Stimulated activated CD4-positive, alpha-beta T cell treated with anti-CD3 and anti-CD28 coated beads, Interleukin-1b, Interleukin-23, amount 100 ng/mL, for 24 hours (primary cell): ENCODE data around the gene RPS6KL1.

Source experiments
- DNase-seq, 4 experiments: peaks; one replicate each; pipeline ENCODE4 v3.0.0-alpha.2; 2020; ENCODE audit warnings: low read depth in 4 of 4, low spot score in 1 of 4

Gene RPS6KL1

GRCh38 chr14:74952180-74952665, 29.2 kb upstream of the RPS6KL1 start:
- DNase-seq, result no peak

DNA sequence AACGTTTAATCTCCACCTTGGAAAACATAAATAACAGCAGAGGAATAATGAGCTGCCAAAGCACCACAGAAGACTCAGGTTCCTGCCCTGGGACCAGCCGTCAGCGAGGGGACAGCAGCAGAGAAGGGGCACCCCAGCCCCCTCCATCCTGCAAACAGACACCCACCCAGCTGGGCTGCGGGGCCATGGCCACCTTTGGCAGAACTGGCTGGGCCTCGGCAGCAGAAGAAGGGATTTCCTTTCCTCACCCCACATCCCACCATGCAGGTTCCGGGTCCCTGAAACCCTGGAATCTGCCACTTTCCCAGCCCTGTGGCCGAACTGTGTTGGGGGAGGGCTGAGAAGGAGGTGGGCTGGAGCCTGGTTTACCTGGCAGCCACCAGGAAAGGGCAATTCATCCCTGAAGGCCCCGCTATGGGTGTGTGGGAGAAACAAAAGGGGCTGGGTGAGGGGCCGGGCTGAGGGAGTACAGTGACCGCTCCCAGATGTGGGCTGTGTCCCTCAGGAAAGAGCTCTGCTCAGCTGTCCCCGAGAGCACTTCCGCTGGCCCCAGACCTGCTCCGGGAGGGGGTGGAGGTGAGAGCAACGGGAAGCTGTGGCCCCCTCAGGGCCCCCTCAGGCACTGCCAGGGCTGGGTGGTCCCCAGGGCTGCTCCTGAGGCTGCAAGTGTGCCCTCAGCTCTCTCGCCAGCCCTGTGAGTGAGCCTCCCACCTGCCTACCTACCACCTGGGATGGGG, 28.6 kb upstream of the RPS6KL1 start:
- no peak for DNase-seq

GRCh38 chr14:74950795-74951442, 27.9 kb upstream of the RPS6KL1 start:
- no peak for DNase-seq

DNA sequence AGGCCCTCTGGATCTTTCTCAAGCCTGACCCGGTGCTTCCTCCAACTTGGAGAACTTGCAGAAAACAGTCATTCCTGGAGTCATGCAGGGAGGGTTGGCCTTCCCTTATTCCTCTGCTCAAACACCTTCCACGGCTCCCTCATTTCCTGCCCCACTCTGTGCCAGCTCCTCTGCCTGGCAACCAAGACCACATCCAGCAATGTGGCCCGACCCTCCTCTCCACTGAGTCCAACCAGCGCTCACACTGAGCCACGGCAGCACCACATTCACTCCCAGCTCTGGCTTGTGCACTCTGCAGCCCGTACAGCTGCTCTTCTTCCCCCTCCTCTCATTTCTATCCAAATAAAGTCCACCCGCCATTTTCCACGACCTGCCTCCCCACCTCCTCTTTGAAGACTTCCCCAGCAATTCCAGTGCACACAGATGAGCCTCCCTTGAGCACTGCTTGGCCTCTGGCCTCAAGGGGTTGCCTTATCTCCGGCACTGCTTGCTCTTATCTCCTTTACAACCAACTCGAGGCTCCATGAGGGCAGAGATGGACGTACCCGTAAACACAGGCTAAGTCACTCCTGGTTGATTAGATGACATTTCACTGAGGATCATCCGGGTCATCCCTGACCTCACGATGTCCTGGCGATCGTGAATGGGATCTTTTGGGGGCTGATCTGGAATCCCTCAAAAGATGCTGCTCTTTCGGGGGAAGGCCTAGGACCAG, 27.0 kb upstream of the RPS6KL1 start:
- no peak for DNase-seq

GRCh38 chr14:74949191-74949601, 26.1 kb upstream of the RPS6KL1 start:
- no peak for DNase-seq

DNA sequence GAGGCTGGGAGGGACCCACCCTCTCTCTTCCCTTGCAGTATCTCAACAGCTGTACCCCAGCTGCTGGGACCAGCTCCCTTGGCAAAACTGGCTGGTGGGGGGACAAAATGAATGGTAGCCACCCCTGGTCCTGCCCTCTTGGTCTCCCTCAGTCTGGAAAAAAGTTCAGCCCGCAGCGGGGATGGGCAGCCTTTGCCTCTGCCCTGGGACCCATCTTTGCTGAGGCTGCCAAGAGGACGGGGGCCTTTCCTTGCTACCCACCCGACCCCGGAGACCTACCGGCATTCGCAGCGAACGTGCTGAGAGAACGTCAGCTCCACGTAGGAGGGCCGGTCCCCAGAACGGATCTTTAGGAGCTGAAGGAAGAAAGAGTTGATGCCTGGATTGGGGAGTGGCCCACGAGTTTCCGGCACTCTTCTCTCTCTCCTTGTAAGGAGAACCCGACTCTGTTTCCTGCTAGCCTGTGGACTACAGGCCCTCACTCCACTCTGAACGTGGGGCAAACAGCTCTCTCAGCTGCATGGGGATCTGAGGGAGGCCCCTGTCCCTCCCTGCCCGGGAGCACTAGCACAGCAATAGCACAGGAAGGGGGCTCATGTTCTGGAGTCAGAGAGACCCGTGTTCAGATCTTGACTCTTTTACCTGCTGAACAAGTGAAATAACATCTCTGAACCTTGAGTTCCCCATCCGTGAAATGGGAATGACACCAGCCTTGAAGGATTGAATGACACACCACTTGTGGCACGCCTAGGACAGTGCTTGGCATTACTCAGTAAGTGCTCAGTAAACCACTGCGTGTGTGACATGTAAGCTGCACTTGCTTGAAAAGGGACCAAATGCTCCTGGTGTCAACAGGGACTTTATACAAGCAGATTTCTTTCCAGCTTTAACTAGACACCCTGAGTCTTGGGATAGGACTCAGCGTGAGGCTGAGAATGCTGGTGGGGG, 25.4 kb upstream of the RPS6KL1 start:
- DNase-seq, result no peak

- no peak for DNase-seq
Measured at GRCh38 chr14:74947353-74948227, 24.5 kb upstream of the RPS6KL1 start.

GRCh38 chr14:74946659-74947281, 23.7 kb upstream of the RPS6KL1 start:
- no peak for DNase-seq

DNA sequence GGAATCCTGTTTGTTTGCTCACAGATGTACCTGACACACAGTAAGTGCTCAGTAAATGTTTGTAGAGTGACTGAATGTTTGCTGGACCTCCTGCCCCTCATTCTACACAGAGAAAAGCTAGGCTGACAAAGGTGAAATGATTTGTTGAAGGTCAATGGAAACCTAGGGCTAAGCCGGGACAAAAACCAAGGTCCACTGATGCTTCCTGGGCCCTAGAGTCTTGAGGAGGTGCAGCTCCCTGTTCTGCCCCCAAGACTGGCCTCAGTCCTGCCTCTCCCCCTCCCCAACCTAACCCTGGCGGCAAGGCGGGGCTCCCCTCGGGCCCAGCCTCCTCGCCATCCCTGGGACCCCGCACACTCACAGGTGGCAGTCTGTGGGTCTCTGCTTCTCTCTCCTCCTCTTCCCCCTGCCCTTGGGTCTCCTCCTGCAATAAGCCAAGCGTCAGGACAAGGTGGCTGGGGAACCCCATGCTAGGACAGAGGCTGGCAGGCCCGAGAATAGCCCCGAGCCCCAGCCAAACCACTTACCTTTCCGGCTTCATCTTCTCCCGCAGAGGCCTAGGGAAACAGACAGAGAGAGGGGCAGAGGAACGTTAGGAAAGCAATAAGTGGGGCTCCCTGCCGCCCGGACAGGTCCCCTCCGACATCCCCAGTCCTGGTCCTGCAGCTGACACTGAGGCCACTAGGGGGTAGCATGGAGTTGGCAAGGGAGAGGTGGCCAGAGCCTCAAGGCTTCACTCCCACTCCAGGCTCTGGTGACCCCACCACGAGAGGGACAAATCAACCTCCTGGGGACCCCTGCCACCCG, 23.0 kb upstream of the RPS6KL1 start:
- peak; percentile 32 to 68 (median 66) for DNase-seq

GRCh38 chr14:74945261-74945851, 22.3 kb upstream of the RPS6KL1 start:
- no peak for DNase-seq

DNA sequence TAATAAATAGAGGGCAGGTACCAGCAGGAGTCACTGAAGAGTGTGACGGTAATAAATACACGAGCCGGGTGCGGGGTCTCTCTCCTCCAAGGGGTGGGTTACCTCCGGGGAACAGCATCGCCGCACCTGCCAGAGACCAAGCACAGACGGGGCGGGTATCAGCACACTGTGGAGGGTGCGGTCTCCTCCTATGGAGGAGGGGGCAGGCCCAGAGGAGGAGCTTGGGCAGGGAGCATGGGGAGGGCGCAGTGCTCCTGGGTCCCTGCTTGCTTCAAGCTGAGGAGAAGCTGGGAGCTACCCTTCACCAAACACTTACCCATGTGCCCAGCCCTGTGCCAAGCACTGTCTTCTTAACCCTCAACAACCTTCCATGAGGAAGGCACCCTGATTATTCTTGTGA, 19.5 kb upstream of the RPS6KL1 start:
- DNase-seq, result no peak

- DNase-seq, result no peak
Measured at GRCh38 chr14:74942181-74942580, 19.1 kb upstream of the RPS6KL1 start.

- DNase-seq, result peak; percentile 14 to 59 (median 42)
Measured at GRCh38 chr14:74941676-74942097, 18.6 kb upstream of the RPS6KL1 start.

DNA sequence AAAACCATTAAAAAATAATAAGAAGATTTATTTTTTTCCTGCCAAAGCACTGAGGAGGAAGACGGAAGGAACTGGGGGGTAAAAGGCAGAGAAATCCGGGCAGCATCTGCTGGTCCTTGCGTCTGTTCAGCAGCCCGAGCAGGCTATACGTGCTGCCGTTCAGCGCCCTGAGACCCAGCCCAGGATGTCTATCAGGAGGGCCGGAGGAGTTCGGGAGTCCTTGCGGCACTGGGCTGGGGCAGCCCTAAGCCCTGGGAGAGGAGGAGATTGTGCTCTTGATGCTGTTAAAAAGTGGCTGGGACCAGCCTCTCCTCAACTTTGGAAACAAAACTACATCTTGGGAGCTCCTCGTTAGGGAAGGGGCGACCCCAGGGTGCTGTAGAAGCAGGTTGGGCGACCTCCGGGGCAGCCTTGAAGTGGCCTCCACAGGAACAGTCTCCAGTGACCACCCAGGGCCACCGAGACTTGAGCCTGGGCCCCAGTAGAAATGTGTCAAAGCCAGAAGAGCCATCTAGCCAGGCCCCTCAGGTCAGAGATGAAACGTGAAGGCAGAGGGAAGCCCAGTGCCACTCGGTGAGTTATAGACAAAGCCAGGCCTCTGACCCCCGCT, 18.0 kb upstream of the RPS6KL1 start:
- no peak for DNase-seq

DNA sequence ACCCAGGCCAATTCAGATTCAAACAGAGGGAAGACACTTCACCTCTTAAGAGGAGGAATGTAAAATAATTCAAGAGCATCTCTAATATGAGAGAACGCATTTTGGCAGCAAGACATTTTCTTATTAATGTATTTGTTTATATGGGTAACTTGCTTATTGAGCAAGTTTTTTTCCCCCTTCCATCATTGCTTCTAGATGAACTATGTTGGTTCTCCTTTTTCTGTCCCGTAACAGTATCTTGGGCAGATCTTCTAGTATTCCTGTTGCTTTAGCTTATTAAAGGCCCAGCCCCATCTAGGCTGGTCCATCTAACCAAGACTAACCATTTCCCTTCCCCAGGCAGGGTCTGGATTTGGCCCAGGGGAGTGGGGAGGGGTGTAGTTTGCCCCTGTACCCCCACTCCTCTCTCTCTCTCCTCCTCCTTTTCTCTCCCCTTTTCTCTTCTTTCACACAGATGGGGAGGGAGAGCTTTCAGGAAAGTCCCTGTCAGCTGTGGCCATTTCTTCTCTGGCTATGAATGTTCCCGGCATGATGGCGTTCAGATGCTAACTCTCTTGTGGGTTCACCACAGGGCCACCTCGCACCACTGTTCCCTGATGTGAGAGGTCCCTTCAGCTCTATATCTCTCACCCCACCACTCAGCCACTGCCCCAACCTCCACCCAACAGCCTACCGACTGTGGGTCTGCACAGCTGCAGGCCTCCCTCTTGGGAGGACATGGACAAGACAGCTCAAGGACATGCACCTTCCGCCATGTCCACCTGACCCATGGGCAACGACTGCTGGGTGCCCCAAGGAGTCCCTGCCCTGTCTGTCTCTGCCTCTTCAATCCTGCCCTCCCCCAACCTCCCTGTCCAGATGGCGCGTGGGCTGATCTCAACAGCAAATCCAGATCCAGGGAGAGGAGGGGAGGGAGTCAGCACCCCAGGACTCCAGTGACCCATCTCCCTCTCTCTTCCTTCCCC, 15.8 kb upstream of the RPS6KL1 start:
- no peak for DNase-seq

- no peak for DNase-seq
Measured at GRCh38 chr14:74937171-74937570, 14.1 kb upstream of the RPS6KL1 start.

DNA sequence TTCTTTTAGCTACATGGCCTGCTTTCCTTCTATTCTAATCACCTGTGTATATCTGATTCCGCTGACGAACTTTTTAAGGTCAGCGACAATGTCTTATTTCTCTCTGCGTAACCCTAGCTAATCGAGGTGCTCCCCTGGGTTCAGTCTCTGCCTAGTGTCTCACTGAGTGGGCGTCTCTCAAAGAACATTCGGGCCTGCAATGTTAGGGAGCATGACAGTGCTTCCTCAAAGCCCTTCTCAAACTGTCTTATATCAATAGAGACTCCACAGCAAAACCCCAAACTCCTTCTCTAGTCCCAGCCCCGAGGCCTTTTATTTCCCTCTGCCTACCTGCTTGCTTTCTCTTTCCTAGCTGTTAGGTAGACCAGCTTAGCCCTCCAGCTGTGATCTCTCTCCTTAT, 13.7 kb upstream of the RPS6KL1 start:
- no peak for DNase-seq
